B cell (primary cell): ENCODE measurements around the gene PPFIA1.

Experiments used
- EZH2 ChIP-seq: IDR thresholded peaks from 2 replicates; pipeline ENCODE4 v1.6.1; 2012; ENCODE audit warnings: borderline replicate concordance, low read depth, mild to moderate bottlenecking, moderate library complexity, low read length; ENCODE audit not compliant: insufficient read depth, poor library complexity, severe bottlenecking
- TF ChIP-seq, protein P1 (sequence below): fragments of 200-600 bp; IDR thresholded peaks from one replicate; pipeline ENCODE4 v1.8.0; 2022; ENCODE audit warnings: antibody characterized with exemption, mild to moderate bottlenecking

DNA sequence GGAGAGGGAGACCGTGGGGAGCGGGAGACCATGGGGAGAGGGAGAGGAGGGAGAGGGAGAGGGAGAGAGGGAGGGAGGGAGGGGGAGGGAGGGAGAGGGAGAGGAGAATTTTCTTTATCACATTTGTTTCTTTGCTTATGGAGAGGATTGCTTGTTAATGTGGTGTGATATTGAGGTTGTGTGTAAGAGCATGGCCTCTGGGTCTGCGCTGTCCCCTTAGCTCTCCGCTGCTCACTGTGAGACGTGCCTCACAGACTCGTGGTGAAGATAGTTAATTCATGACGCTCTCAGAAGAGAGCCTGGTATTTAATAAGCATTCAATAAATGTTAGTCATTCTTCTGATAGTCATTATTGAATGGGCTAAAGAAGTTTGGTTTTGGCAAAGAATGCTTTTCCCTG, 26.2 kb downstream of the PPFIA1 start:
- TF ChIP-seq, protein P1, sequence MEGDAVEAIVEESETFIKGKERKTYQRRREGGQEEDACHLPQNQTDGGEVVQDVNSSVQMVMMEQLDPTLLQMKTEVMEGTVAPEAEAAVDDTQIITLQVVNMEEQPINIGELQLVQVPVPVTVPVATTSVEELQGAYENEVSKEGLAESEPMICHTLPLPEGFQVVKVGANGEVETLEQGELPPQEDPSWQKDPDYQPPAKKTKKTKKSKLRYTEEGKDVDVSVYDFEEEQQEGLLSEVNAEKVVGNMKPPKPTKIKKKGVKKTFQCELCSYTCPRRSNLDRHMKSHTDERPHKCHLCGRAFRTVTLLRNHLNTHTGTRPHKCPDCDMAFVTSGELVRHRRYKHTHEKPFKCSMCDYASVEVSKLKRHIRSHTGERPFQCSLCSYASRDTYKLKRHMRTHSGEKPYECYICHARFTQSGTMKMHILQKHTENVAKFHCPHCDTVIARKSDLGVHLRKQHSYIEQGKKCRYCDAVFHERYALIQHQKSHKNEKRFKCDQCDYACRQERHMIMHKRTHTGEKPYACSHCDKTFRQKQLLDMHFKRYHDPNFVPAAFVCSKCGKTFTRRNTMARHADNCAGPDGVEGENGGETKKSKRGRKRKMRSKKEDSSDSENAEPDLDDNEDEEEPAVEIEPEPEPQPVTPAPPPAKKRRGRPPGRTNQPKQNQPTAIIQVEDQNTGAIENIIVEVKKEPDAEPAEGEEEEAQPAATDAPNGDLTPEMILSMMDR: no peak
- no peak for TF ChIP-seq EZH2
